Caco-2 (cell line): ENCODE measurements around the gene SEPTIN14. TPM values are rescaled to one million over a fixed set of nuclear protein-coding genes. Genes with fewer than 3 reads are reported as not detected.
"Not testable (repeated sequence)": the region's sequence is repeated elsewhere in the genome, so short reads cannot be mapped to it uniquely, and the experiment has no call there.

Experiments
- BruUV-seq: library from RNA; stranded (reverse); fragments of 400-500 nt; replicated peaks from 2 replicates; lab custom pipeline; 2021; lab: Mats Ljungman, UMichigan
- CTCF ChIA-PET: fragments of 300-600 bp; sonication (Branson Sonifier 250); formaldehyde crosslinking; loops from one replicate; lab custom pipeline; 2022; ENCODE audit warnings: antibody characterized with exemption; lab: Charles Lee
- POLR2A ChIA-PET: fragments of 300-600 bp; sonication (Branson Sonifier 250); formaldehyde crosslinking; loops from one replicate; lab custom pipeline; 2022; ENCODE audit warnings: antibody characterized with exemption; lab: Charles Lee
- DNase-seq, 2 experiments: peaks; one replicate each; pipeline versions ENCODE4 v3.0.0 to v3.0.0-alpha.2; 2020 to 2022
- H3K27me3 ChIP-seq: replicated peaks from 2 replicates; pipeline ENCODE4 v1.6.0; 2011; ENCODE audit warnings: low read length; ENCODE audit not compliant: control insufficient read depth, insufficient read depth
- H3K36me3 ChIP-seq: 2 replicates; pipeline ENCODE4 v1.5.1; 2011; ENCODE audit warnings: low read length; ENCODE audit not compliant: control insufficient read depth, insufficient read depth
- H3K4me1 ChIP-seq: fragments of 250-450 bp; sonication (Bioruptor Pico); 2 replicates; pipeline ENCODE4 v1.5.1; 2020; ENCODE audit warnings: mild to moderate bottlenecking
- H3K4me3 ChIP-seq: 2 replicates; pipeline ENCODE4 v1.5.1; 2011; ENCODE audit warnings: low read depth, mild to moderate bottlenecking, control low read depth, low read length
- H3K9me3 ChIP-seq: fragments of 250-450 bp; sonication (Bioruptor Pico); 2 replicates; pipeline ENCODE4 v1.5.1; 2020; ENCODE audit warnings: mild to moderate bottlenecking, moderate library complexity
- H3K27ac Mint-ChIP-seq: one replicate; pipeline ENCODE4 v1.8.0; 2022; ENCODE audit warnings: mixed read lengths; ENCODE audit not compliant: unreplicated experiment
- H3K27me3 Mint-ChIP-seq: one replicate; pipeline ENCODE4 v1.8.0; 2022; ENCODE audit warnings: mixed read lengths; ENCODE audit not compliant: insufficient read depth, unreplicated experiment
- H3K36me3 Mint-ChIP-seq: one replicate; pipeline ENCODE4 v1.8.0; 2022; ENCODE audit warnings: mild to moderate bottlenecking, mixed read lengths; ENCODE audit not compliant: insufficient read depth, unreplicated experiment
- H3K4me1 Mint-ChIP-seq: one replicate; pipeline ENCODE4 v1.8.0; 2022; ENCODE audit warnings: low read depth, mixed read lengths; ENCODE audit not compliant: unreplicated experiment
- H3K4me3 Mint-ChIP-seq: one replicate; pipeline ENCODE4 v1.8.0; 2022; ENCODE audit warnings: mild to moderate bottlenecking, moderate library complexity, mixed read lengths; ENCODE audit not compliant: unreplicated experiment
- H3K9me3 Mint-ChIP-seq: one replicate; pipeline ENCODE4 v1.8.0; 2022; ENCODE audit warnings: mixed read lengths; ENCODE audit not compliant: unreplicated experiment
- intact Hi-C: fragments of 100-400 bp; cut with micrococcal nuclease; formaldehyde crosslinking; loops from one replicate; pipeline ENCODE4 v1.10.0; 2022; ENCODE audit not compliant: unreplicated experiment
- total RNA-seq: library from RNA; stranded (reverse); gene quantifications from 2 replicates; pipeline ENCODE4 v1.2.3, GENCODE V29; 2022
- TF ChIP-seq, protein P1 (sequence below), 2 experiments: fragments of 200-600 bp in 1 of 2; IDR thresholded peaks; 1 replicate in 1 of 2; 2 replicates in 1 of 2; pipeline versions ENCODE4 v1.5.1 to v1.8.0; 2011 to 2022; ENCODE audit warnings: antibody characterized with exemption in 1 of 2, control low read depth in 1 of 2, inconsistent platforms in 1 of 2, low read depth in 1 of 2, low read length in 1 of 2, mild to moderate bottlenecking in 1 of 2, moderate library complexity in 1 of 2; ENCODE audit not compliant: insufficient read depth in 1 of 2, severe bottlenecking in 1 of 2, unreplicated experiment in 1 of 2

The SEPTIN14 gene
- total RNA-seq, 1 experiment from 2014 or later = not detected

DNA sequence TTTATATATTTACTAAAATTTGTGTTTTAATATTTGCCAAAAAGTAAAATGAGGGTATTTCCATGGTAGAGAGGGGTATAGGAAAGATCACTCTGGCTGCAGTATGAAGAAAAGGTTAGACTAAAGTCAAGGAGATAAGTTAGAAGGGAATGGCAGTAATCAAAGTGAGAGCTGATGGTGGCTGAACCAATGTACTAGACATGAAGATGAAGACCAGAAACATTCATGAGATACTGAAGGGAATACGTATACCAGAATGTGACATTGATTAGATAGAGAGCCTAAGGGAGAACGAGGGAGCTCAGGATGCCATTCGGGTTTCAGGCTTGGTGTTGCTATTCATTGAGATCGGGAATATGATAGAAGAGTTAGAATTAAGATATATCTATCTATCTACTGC is 32.5 kb upstream of the SEPTIN14 start:
- Mint-ChIP-seq H3K36me3 (peaks cover 7% of the 10 kb centered on the region), H3K9me3 (peaks cover 13% of the 10 kb centered on the region), H3K27ac (no peak overlapping the region), H3K27me3 (no peaks in the 10 kb centered on the region), H3K4me3 (no peak overlapping the region), H3K4me1 (no peaks in the 10 kb centered on the region)
- no peaks in the 10 kb centered on the region for H3K27me3 ChIP-seq
- ChIA-PET POLR2A (no interaction called here), CTCF (no interaction called here)
- TF ChIP-seq, protein P1, sequence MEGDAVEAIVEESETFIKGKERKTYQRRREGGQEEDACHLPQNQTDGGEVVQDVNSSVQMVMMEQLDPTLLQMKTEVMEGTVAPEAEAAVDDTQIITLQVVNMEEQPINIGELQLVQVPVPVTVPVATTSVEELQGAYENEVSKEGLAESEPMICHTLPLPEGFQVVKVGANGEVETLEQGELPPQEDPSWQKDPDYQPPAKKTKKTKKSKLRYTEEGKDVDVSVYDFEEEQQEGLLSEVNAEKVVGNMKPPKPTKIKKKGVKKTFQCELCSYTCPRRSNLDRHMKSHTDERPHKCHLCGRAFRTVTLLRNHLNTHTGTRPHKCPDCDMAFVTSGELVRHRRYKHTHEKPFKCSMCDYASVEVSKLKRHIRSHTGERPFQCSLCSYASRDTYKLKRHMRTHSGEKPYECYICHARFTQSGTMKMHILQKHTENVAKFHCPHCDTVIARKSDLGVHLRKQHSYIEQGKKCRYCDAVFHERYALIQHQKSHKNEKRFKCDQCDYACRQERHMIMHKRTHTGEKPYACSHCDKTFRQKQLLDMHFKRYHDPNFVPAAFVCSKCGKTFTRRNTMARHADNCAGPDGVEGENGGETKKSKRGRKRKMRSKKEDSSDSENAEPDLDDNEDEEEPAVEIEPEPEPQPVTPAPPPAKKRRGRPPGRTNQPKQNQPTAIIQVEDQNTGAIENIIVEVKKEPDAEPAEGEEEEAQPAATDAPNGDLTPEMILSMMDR (IDR thresholded peaks at IDR 0.05; ENCODE audit: insufficient read depth in 1 of 2, low read depth in 1 of 2, low read length in 1 of 2, severe bottlenecking in 1 of 2, unreplicated experiment in 1 of 2) = no peak
- DNase-seq = no peak
- H3K9me3 ChIP-seq = no peaks in the 10 kb centered on the region
- intact Hi-C loops = no loop called here
- no peaks in the 10 kb centered on the region for H3K36me3 ChIP-seq
- no TSS peak for BruUV-seq
- no peak overlapping the region for H3K4me3 ChIP-seq
- no peaks in the 10 kb centered on the region for H3K4me1 ChIP-seq

DNA sequence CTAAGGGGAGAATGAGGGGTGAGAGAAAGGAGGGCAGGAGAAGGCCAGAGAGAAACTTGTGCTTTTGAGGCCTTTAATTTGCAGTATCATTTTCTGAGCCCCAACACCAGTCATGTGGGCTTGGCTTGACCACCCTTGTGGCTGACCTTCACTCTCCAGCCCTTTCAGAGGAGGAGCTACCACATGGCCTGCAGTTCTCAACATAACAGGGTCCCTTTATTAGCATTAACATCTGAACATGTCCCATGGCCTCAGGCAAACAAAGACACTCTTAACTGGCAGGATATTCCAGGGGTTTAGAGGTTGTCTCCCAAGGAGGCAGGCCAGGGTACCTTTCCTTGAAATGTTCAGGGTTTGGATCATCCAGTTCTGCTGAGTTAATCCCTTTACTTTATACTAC is 31.4 kb upstream of the SEPTIN14 start:
- H3K9me3 ChIP-seq = no peaks in the 10 kb centered on the region
- Mint-ChIP-seq H3K9me3 (peaks cover 13% of the 10 kb centered on the region), H3K4me1 (no peaks in the 10 kb centered on the region), H3K27me3 (no peaks in the 10 kb centered on the region), H3K27ac (no peak overlapping the region), H3K4me3 (no peak overlapping the region), H3K36me3 (peaks cover 7% of the 10 kb centered on the region)
- ChIA-PET POLR2A (no interaction called here), CTCF (no interaction called here)
- DNase-seq = no peak
- no peaks in the 10 kb centered on the region for H3K27me3 ChIP-seq
- BruUV-seq = no TSS peak
- H3K4me1 ChIP-seq = no peaks in the 10 kb centered on the region
- TF ChIP-seq, protein P1 (IDR thresholded peaks at IDR 0.05; ENCODE audit: insufficient read depth in 1 of 2, low read depth in 1 of 2, low read length in 1 of 2, severe bottlenecking in 1 of 2, unreplicated experiment in 1 of 2) = no peak
- intact Hi-C loops = no loop called here
- no peak overlapping the region for H3K4me3 ChIP-seq
- no peaks in the 10 kb centered on the region for H3K36me3 ChIP-seq

DNA sequence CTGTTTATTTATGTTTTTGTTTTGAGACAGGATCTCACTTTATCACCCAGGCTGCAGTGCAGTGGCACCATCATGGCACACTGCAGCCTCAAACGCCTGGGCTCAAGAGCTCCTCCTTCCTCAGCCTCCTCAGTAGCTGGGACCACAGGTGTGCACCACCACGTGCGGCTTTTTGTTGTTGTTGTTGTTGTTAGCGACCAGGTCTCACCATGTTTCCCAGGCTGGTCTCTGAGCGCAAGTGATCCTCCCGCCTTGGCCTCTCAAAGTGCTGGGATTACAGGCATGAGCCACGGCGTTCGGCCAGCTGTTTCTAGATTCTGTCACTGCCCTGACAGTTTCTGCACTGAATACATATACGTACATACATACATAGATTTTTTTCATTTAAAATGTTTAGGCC is 25.8 kb upstream of the SEPTIN14 start:
- DNase-seq, H3K27me3 Mint-ChIP-seq, H3K36me3 ChIP-seq, H3K9me3 Mint-ChIP-seq, BruUV-seq, H3K4me1 Mint-ChIP-seq, H3K9me3 ChIP-seq, CTCF ChIA-PET, H3K27me3 ChIP-seq, H3K4me1 ChIP-seq, POLR2A ChIA-PET: not testable (repeated sequence)
- intact Hi-C loops = loop anchor here (10.0 kb wide), 1 partner anchor 186 kb away; no protein-coding TSS in a partner anchor
- Mint-ChIP-seq H3K36me3 (peaks cover 13% of the 10 kb centered on the region), H3K4me3 (peak overlapping the region; percentile 97), H3K27ac (peak overlapping the region; percentile 99)
- H3K4me3 ChIP-seq = peak overlapping the region; percentile 66
